ELR (cell line): ENCODE measurements around the gene LUM.
"Not testable (repeated sequence)": the region's sequence is repeated elsewhere in the genome, so short reads cannot be mapped to it uniquely, and the experiment has no call there.

Experiments used
- DNase-seq: peaks from one replicate; pipeline ENCODE4 v3.0.0-alpha.2; 2015; ENCODE audit warnings: low read depth

The LUM gene

GRCh38 chr12:91109581-91110310 lies 1.5 kb downstream of the LUM start:
- no peak for DNase-seq

GRCh38 chr12:91109148-91109564 lies 2.1 kb downstream of the LUM start:
- peak; percentile 62 for DNase-seq

GRCh38 chr12:91108196-91108755 lies 3.0 kb downstream of the LUM start:
- DNase-seq: no peak

- DNase-seq: no peak
Observed at GRCh38 chr12:91106283-91106682, 5.0 kb downstream of the LUM start.

- no peak for DNase-seq
Observed at GRCh38 chr12:91105807-91106206, 5.5 kb downstream of the LUM start.

GRCh38 chr12:91104812-91105466 lies 6.4 kb downstream of the LUM start:
- no peak for DNase-seq

- DNase-seq: no peak
Observed at GRCh38 chr12:91103624-91104023, 7.7 kb downstream of the LUM start.

GRCh38 chr12:91103101-91103500 lies 8.2 kb downstream of the LUM start:
- DNase-seq: no peak

- no peak for DNase-seq
Observed at GRCh38 chr12:91100906-91101305, 10.4 kb downstream of the LUM start.

GRCh38 chr12:91099836-91100235 lies 11.5 kb downstream of the LUM start:
- no peak for DNase-seq

GRCh38 chr12:91099341-91099740 lies 12.0 kb downstream of the LUM start:
- DNase-seq: no peak

GRCh38 chr12:91098941-91099340 lies 12.4 kb downstream of the LUM start:
- DNase-seq: peak; percentile 83

GRCh38 chr12:91098461-91098860 lies 12.8 kb downstream of the LUM start:
- no peak for DNase-seq

- peak; percentile 16 for DNase-seq
Observed at GRCh38 chr12:91094957-91095356, 16.3 kb downstream of the LUM start.

GRCh38 chr12:91094032-91094662 lies 17.1 kb downstream of the LUM start:
- DNase-seq: peak; percentile 15

- DNase-seq: no peak
Observed at GRCh38 chr12:91093341-91093740, 18.0 kb downstream of the LUM start.

GRCh38 chr12:91091916-91092715 lies 19.2 kb downstream of the LUM start:
- peak; percentile 10 for DNase-seq

- DNase-seq: not testable (repeated sequence)
Observed at GRCh38 chr12:91089953-91090352, 21.3 kb downstream of the LUM start.

GRCh38 chr12:91080041-91080440 lies 31.3 kb downstream of the LUM start:
- no peak for DNase-seq

GRCh38 chr12:91078501-91078900 lies 32.8 kb downstream of the LUM start:
- no peak for DNase-seq

GRCh38 chr12:91077228-91077954 lies 33.9 kb downstream of the LUM start:
- DNase-seq: no peak
